ENCODE data around the gene PALS1.

- TF ChIP-seq CTCF (IDR thresholded peaks at IDR 0.05) (no peak), POLR2A (IDR thresholded peaks at IDR 0.05) (no peak), EP300 (IDR thresholded peaks at IDR 0.05) (no peak), POLR2AphosphoS5 (IDR thresholded peaks at IDR 0.05) (no peak)
These were observed 1.7 kb upstream of the PALS1 start for GRCh38 chr14:67239582-67239981.

All from gastroesophageal sphincter (tissue), 3 donors.